GM12875 (cell line): ENCODE results near the gene HPX.

Source experiments
- H3K4me3 ChIP-seq: one replicate; pipeline ENCODE4 v1.5.1; 2011; ENCODE audit warnings: low read depth, low read length, control low read depth
- TF ChIP-seq, protein P1 (sequence below): IDR thresholded peaks from 2 replicates; pipeline ENCODE4 v1.5.1; 2011; ENCODE audit warnings: low read depth, mild to moderate bottlenecking, control low read depth, inconsistent platforms, low read length, moderate library complexity, borderline replicate concordance; ENCODE audit not compliant: insufficient read depth

HPX gene

DNA sequence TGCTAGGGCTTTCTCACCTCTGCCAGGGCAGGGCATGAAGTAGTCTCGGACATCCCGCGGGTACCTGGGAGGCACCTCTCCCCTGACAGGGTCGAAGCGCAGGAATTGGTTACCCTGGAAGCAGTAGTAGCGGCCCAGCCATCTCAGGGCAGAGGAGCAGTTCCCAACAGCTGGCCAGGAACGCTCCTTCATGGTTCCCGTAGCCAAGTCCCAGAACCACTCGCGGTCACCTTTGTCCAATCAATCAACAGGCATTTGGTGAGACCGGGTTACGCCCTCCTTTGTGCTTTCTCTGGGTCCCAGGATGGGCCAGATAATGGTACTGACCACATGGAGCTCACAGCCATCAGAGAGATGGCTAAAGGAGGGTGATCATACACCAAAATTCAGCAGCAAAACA is 3.4 kb downstream of the HPX start:
- TF ChIP-seq, protein P1, sequence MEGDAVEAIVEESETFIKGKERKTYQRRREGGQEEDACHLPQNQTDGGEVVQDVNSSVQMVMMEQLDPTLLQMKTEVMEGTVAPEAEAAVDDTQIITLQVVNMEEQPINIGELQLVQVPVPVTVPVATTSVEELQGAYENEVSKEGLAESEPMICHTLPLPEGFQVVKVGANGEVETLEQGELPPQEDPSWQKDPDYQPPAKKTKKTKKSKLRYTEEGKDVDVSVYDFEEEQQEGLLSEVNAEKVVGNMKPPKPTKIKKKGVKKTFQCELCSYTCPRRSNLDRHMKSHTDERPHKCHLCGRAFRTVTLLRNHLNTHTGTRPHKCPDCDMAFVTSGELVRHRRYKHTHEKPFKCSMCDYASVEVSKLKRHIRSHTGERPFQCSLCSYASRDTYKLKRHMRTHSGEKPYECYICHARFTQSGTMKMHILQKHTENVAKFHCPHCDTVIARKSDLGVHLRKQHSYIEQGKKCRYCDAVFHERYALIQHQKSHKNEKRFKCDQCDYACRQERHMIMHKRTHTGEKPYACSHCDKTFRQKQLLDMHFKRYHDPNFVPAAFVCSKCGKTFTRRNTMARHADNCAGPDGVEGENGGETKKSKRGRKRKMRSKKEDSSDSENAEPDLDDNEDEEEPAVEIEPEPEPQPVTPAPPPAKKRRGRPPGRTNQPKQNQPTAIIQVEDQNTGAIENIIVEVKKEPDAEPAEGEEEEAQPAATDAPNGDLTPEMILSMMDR: no peak

DNA sequence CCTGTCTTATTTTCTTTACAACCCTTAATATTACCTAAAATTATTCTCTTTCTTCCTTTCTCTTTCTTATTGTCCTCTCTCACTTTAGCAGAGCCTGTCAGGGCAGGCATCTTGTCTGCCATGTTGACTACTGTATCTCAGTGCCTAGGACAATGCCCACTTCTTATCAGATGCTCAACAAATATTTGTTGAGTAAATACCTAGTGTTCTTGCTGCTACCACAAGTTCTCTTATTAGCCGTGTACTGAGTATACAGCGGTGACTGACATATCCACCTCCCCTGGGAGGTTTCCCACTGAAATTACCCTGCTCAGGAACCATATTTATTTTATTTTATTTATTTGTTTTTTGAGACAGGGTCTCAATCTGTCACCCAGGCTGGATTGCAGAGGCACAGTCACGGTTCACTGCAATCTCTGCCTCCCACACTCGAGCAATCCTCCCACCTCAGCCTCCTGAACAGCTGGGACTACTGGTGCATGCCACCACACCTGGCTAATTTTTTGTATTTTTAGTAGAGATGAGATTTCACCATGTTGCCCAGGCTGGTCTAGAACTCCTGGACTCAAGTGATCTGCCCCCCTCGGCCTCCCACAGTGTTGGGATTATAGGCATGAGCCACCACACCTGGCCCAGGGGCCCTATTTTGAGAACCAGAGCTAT is 6.7 kb downstream of the HPX start:
- H3K4me3 ChIP-seq: no peak overlapping the region
- TF ChIP-seq, protein P1: no peak

More for the DNA sequence above, 3.4 kb downstream of the HPX start:
- no peak overlapping the region for H3K4me3 ChIP-seq

DNA sequence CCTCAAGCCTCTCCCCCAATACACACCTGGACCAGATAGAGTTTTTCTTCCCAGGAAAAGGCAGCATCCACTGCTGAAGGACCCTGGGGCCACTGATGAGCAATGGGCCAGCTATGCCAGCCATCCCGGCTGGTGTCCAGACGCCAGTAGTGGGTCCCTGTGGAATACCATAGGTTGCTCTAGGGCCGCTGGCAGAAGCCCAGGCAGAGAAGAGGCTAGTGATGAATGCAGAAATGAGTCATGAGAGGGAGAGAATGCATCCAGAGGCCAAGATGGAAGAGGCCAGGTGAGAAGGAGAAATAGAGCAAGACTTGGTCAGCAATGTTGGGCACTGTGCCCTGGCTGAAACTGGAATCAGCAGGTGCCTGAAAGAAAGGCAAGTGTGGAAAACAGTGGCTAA is 8.9 kb downstream of the HPX start:
- TF ChIP-seq, protein P1: no peak
- no peak overlapping the region for H3K4me3 ChIP-seq

DNA sequence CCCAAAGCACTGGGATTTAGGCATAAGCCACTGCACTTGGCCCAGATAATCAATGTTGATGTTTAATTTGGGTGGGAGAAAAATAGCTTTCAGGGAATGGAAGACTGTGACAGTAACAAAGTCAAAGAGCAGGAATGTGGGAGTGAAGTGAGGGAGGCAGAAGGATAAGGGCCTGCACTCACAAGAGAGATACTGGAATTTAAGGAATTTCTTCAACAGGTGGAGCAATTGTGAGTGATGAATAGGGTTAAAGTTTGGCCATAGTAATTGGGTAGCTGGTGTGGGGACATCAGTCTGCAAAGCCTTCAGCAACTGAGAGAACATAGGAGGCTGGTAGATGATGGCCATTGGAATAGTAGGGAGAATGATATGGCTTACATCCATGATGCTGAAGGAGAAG is 13.3 kb downstream of the HPX start:
- TF ChIP-seq, protein P1: no peak
- no peak overlapping the region for H3K4me3 ChIP-seq

DNA sequence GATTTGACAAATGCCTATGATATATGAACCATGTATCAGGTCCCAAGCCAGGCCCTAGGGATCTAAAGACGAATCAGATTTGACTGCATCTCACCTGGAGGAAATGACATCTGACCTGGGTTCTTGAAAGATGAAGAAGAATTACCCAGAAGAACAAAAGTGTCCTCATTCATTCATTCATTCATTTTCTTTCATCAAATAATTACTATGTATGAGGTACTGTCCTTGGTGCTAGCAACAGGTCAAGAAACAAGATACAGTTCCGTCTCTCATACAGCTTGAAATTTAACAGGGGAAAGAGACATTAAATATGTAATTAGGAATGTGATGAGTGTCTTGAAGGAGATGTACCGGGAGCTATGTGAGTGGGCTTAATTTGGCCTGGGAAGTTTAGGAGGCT is 20.1 kb downstream of the HPX start:
- no peak overlapping the region for H3K4me3 ChIP-seq
- TF ChIP-seq, protein P1: no peak

DNA sequence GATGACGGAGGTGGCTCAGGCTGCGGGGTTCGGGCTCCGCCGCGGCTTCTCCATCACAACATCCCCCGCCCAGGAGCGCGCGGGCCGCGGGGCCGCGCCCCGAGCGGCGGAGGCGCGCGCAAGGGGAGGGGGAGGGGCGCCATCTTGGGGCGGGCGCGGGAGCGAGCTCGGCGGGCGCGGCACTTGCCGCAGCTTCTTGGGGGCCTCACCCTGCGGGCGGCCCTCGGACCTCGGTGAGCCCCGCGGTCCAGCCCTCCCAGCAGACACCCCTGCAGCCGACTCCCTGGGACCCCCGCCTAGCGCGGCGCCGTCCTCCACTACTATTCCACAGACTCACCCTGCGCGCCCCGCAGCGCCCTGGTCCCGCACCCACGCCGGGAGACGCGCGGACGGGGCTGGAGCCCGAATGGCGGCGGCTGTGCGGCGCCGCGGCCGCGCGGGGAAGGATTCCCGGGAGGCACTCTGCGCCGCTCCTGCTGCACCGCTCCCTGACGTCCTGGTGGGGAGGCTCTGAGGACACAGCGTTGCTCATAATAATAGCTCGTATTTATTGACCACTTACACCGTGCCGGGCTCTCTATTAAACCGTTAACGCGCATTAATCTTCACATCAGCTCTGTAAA is 21.7 kb downstream of the HPX start, which contains the start of gene APBB1:
Gene APBB1 (minus strand): TSS at position 86 of the 623 bp plus-strand sequence. CDS start 7,747 bp downstream, outside the sequence.
- TF ChIP-seq, protein P1: 0 out of 2 replicates have a peak, but pooled peaks have one; percentile 12
- peak within 1 kb of the TSS; percentile 65 for H3K4me3 ChIP-seq

DNA sequence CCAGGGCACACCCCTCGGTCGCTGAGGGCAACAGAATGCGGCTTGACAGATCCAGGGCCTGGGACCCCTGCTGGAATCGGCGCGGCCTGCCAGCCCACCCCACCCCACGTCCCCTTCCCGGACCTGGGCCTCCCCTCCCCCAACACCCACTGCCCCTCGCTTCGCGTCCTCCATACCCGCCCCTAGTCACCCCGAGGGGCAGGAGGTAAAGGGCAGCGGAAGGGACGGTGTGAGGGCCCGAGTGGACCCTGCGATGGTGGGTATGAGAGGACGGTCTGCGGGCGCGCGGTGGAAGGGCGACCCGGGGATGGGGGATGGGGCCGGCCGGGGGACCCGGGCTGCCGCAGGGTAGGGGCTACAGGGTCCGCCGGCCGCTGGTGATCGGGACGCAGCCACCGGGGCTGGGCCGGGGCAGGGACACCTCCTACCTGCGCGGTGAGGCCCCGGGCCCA is 22.2 kb downstream of the HPX start:
- TF ChIP-seq, protein P1: 0 out of 2 replicates have a peak, but pooled peaks have one; percentile 1
- peak overlapping the region; percentile 65 for H3K4me3 ChIP-seq
